Ureter (tissue), 1 donor: Measurements from ENCODE around the gene TBC1D16. TPM values are rescaled to one million over a fixed set of nuclear protein-coding genes. Genes with fewer than 3 reads are reported as not detected.

Source experiments
- DNase-seq: peaks from one replicate; pipeline ENCODE4 v3.0.0-alpha.2; 2020; ENCODE audit warnings: low spot score
- total RNA-seq: library from RNA; stranded (reverse); gene quantifications from one replicate; pipeline ENCODE4 v1.2.4, GENCODE V29; 2023
- donor health status: DM: yes; HTN: yes; CAD: no.

Gene TBC1D16
- total RNA-seq, 1 donor from 2014 or later, result 37.0 TPM

- DNase-seq, result no peak
These were observed 10.5 kb downstream of the TBC1D16 start for GRCh38 chr17:80025140-80025539.

GRCh38 chr17:80024206-80024972 lies 11.3 kb downstream of the TBC1D16 start:
- DNase-seq, result no peak

- DNase-seq, result no peak
These were observed 12.0 kb downstream of the TBC1D16 start for GRCh38 chr17:80023481-80024205.

- DNase-seq, result no peak
These were observed 14.1 kb downstream of the TBC1D16 start for GRCh38 chr17:80021600-80021999.

DNA sequence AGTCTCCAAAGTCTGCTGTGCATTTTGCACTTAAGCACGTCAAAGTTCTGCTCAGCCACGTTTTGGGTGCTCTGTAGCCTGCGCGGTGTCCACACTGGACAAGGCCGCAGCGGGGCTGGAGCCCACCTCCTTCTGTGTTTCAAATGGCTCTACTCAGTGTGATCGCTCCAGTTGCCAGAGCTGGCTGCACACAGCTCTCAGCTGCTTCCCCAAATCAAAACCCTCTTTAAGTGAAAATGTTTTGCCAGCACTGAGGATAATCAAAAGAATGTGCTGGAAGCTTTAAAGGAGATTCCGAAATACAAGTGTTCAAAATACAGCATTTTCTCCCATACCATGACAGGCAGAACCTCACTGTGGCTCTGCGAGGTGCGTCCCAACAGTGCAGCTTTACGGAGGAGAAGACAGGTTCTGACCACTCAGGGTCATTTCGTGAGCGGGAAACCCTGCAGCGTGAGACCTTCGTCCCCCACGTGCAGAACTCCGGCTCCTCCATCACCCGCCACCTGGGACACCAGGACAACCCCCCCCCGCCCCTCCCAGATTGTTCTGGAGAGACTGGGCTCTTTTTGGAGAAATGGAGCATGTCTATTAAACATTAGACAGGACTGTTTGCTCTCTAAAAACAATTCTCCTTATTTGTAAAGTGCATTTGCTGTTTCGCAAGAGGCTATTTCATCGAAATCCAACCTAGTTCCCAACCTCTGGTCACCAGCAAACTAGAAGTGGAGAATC lies 16.6 kb downstream of the TBC1D16 start:
- DNase-seq, result no peak

DNA sequence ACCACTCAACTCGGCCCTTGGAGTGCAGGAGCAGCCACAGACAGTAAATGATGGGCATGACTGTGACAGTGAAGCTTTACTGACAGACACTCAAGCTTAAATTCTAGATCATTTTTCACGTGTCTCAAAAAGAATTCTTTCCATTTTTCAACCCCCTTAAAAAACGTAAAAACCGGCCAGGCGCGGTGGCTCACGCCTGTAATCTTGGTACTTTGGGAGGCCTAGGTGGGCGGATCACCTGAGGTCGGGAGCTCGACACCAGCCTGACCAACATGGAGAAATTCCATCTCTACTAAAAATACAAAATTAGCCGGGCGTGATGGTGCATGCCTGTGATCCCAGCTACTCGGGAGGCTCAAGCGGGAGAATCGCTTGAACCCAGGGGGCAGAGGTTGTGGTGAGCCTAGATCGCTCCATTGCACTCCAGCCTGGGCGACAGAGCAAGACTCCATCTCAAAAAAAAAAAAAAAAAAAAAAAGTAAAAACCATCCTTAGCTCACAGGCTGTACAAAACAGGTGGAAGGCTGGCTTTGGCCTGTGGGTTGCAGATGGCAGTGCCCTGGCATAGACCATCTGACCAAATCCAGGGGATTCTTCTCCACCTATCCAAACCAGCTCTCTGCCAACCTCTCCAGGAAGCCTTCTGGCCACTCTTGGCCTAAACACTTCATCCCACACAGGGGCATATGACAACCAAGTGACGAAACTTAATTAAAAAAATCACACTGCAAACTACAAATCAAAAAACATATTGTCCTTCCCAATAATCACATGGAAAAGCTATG lies 18.3 kb downstream of the TBC1D16 start:
- DNase-seq, result no peak

DNA sequence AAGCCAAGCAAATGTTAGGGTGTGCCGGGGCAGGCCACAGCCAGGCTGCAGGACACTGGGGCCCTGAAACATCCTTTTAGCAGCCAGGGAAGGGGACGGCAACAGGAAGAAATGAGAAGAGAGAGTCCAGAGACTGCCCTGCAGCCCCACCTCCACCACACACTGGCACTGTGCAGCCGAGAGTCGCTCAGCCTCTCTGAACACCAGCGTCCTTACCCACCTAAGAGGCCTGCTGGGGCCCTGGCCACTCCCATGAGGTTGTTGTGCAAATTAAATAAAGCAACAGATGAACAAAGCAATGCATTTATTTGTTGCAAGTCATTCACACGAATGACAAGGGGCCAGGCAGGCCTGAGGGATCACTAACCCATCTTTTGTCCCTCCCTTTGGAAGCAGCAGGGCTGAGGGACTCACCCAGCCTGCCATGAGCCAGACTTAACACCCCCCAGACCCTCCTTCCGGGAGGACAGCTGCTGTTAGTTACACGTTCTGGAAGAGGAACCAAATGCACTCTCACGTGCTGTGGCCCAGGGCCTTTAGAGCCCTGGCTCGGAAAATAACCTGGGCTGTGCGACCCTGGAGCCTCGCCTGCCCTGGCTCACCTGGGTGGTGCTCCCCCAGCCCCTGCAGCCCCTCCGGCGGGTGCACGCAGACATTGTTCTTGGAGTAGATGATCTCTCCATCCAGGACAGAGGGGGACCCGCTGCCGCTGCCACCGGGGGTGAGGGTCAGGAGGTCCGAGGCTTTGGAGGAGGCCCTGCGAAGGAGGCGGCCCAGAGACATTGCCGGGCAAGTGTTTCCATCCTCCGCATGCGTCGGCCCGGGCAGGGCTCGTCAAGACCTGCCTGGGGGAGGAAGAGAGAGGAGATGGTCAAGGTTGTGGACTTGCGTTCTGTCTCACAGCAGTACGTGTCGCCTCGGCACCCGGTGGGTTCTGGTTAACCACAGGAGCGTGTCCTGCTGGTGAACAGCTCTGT lies 22.6 kb downstream of the TBC1D16 start:
- no peak for DNase-seq

DNA sequence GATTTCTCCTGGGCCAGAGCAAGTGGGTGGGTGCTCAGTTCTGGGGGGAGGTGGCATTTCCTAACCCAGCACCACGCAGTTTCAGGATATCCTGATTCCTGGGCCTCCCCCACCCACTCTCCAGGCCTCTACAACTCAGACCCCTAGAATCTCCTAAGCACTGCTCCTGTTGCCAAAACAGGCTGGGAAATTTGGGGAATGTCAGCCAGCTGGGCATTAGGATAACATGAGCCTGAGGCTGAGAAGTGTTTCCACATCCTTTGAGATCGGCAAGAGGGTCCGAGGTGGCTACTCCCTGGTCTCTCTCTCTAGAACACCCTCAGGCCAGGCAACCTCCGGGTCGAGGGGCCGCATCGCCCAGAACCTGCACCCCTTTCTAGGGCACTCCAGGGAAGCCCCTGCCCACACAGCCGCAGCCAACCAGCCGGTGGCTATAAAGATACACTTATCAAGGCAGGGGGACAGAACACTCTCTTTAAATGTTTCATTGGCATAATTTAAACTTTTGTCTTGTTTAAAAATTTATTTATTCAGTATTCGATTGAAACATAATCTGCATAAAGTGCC lies 23.6 kb downstream of the TBC1D16 start:
- DNase-seq, result no peak

DNA sequence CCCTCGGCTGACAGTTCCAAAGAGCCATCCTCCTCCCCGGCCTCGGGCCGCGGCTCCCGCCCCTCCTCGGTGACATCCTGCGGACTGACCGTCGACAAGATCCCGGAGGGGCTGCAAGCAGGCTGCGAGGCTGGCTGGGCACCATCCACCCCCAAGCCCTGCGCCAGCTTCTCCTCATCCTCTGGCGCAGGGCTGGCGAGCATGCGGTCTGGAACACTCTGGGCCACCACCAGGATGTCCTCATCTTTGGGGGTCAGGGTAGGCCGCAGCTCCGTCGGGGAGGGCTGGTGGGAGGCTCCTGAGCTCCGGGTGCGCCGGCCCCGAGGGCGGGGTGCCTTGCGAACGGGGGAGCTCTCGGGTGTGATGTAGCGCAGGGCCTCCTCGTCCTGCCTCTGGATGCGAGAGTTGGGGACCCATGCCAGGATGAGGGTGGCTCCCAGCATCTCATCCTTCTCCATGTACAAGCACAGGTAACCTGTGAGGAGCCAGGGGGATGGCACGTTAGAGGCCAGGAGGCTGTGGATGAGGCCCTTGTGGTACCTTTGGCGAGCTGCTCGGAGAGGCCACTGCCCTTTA lies 25.3 kb downstream of the TBC1D16 start:
- DNase-seq, result no peak

DNA sequence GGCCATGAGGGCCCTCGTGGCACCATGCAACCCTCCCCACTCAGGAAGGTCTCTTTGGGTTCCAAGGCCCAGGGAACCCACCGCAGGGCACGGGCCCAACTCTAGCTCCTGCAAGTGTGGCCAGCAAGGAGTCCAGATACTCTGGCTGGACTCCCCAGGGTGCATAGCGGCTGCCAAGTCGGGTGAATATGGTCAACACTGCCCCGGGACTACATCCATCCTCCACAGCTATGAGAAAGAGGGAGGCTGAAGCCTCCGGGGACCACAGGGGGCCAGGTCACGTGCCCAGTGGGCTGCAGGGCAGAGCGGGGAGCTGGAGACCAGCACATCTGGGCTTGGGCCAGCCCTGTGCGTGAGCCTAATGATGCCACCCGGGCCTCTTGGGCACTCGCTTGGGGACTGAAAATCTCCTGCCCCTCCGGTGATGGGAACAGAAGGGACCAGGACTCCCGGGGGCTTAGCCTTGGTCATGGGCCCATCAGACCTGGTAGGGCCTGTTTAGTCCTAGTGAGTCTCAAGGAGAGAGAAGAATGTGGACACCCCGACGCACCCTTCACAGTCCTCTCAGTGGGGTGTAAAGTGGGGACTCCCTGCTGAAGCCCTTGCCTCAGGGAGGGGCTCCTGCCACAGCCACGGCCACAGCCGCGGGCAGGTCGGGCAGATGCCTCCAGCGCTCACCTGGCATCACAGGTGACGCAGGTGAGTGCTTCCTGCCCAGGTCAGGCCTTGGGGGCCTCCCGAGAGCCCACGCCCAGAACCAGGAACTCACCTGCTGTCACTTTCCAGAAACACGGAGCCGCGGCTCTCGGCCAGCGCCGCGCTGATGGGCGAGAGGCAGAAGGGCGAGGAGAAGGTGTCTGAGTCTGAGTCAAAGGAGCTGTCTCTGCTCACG lies 26.0 kb downstream of the TBC1D16 start:
- no peak for DNase-seq

GRCh38 chr17:80008848-80009247 lies 26.8 kb downstream of the TBC1D16 start:
- no peak for DNase-seq

DNA sequence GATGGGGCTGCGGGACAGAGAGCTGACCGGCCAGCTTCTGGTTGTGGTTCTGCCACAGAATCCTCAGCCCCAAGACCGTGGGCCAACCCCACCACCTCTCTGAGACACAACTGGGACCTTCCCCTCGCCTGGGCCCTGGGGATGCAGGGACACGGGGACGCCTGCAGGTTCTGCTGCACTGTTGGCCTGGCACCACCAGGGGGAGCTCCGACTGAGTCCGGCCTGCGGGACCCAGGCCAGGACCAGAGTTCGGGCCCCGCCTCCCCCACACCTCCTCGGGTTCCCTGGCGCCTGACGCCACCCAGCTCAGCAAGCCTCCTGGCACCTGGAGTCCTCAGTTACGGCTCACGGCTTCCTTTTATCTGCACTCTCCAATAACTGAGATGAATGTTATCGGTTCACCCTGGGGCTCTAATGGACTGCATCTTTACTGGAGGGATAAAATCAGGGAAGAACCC lies 27.3 kb downstream of the TBC1D16 start:
- peak; percentile 81 for DNase-seq

DNA sequence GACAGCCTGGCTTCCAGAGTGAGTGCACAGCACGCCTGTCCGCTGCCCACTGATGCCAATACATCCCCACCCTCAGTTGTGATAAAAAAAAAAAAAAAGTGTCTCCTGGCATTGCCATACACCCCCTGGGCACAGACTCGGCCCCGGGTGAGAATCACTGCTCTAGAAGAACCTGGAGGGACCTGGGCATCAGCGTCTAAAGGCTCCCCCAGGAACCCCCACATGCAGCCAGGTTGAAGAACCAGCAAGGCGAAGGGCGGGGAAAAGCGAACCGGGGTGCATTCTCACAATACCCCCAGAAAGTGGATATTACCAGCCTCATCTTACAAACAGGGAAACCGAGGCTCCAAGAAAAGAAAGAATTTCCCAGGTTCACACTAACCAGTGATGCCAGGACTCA lies 27.7 kb downstream of the TBC1D16 start:
- no peak for DNase-seq

DNA sequence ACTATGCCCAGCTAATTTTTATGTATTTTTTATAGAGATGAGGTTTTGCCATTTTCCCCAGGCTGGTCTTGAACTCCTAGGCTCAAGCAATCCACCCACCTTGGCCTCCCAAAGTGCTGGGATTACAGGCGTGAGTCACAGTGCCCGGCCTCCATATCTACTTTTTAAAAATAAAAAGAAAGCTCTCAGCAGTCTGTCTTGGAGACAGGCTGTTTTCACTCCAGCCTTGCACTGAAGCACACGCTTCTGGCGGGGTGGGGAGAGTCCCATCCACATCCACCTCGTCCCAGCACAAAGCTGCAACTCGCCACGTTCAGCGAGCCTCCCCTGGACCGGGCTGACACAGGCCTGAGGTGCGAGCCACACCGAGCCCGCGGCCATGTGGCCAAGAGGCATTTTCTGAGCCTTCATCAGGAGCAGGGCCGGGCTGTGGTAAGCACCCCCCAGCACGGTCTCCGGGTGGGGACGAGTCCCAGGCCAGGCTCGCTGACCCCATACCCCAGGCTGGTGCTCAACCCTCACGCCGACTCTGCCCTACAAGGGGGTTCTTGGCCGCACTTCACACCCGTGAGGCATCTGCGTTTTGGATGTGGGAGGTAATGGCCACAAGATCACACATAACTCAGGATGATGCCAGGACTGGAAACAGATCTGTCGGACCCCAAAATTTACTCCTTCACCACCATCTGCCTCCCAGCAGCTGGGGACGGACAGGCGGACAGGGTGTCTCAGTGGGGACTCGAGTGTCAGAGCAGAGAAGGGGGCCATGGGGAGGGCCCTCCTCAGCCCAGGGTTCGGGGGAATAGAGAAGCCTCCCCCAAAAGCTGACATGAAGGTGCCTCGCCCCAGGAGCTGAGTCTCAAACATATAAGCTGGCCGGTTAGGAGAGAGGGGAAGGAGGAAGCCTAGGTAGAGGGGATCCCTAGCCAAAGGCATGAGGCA lies 28.6 kb downstream of the TBC1D16 start:
- DNase-seq, result no peak

DNA sequence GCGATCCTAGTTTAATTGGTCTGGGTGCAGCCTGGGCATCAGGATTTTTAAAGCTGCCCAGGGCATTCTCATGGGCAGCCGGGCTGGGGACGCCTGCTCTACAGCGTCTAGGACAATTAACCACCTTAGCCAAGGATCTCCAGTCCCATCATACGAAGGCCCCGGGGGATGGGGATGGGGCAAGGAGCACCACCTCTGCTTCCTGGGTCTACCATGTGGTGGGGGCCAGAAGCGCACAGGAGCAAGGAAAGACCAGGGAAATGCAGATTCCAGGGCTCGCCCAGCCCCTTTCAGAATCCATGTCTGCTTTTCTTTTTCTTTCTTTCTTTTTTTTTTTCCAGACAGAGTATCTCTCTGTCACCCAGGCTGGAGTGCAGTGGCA lies 29.3 kb downstream of the TBC1D16 start:
- DNase-seq, result no peak

DNA sequence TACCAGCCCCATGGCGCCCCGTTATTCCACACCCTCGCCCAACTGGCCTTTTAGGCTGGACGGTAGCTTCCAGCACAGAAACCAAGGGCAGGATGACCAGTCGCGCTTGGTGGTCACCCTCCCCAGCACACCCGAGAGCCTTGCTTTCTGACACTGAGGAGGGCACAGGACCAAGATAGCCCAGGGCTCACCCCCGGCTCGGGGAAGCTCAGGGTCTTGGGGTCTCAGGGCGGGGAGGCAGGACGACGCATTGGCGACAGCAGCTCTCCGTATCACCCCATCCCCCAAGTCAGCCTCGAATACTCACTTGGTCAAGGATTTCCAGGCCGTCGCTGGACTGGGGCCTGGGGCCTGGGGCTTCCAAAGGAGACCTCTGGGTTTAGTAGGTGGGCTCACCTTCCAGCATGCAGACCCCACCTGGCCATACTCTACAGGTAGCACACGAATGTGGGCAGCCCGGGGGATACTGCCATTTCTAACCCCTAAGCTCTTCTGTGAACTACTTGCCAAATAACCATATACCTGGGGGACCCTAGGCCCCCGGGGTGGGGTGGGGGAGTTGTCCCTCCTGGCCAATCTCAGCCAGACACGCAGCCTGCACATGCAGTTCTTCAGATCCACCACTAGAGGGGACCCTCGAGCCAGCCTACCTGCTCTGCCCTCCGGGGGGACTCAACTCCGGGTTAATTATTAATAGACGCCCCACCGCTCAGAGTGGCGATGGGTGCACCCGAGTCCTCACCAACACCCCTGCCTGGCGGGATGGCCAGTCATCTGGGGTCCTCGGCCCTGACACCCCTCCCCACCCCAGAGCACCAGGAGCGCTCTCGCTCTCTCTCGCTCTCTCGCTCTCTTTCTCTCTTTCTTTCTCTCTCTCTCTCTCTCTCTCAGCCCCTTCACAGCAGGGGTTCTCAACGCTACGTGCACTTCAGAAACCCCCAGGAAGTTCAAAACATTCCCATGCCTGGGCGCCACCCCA lies 30.0 kb downstream of the TBC1D16 start:
- peak; percentile 68 for DNase-seq
